Neural cell (in vitro differentiated cells): ENCODE measurements around the gene GDPD2. TPM values are rescaled to one million over a fixed set of nuclear protein-coding genes. Genes with fewer than 3 reads are reported as not detected.

ENCODE experiments used
- H2AFZ ChIP-seq: fragments of 200-600, 300-800 bp; sonication (generic), shearing (Covaris generic); 2 replicates; pipeline ENCODE4 v1.6.0; 2014; ENCODE audit warnings: low read depth, mild to moderate bottlenecking, antibody characterized with exemption, low read length, moderate library complexity
- H3F3A ChIP-seq: fragments of 200-600 bp; shearing (Covaris generic); 2 replicates; pipeline ENCODE4 v1.6.1; 2016; ENCODE audit warnings: mild to moderate bottlenecking, moderate library complexity, mixed read lengths, antibody characterized with exemption, low read length; ENCODE audit not compliant: insufficient read depth, poor library complexity, severe bottlenecking
- H3K27ac ChIP-seq: fragments of 200-600, 300-800 bp; sonication (generic), shearing (Covaris generic); 2 replicates; pipeline ENCODE4 v1.5.1; 2014; ENCODE audit warnings: mild to moderate bottlenecking, low read length, moderate library complexity
- H3K27me3 ChIP-seq: fragments of 300-800, 200-600 bp; sonication (generic), shearing (Covaris generic); 2 replicates; pipeline ENCODE4 v1.6.0; 2014; ENCODE audit warnings: mild to moderate bottlenecking, low read depth, low read length, moderate library complexity; ENCODE audit not compliant: insufficient read depth
- H3K36me3 ChIP-seq: fragments of 300-800, 200-600 bp; sonication (generic), shearing (Covaris generic); 2 replicates; pipeline ENCODE4 v1.5.1; 2014; ENCODE audit warnings: mild to moderate bottlenecking, antibody characterized with exemption, low read length, moderate library complexity; ENCODE audit not compliant: insufficient read depth
- H3K4me2 ChIP-seq: fragments of 300-800, 200-600 bp; sonication (generic), shearing (Covaris generic); 2 replicates; pipeline ENCODE4 v1.6.0; 2014; ENCODE audit warnings: mild to moderate bottlenecking, low read length
- H3K4me3 ChIP-seq: fragments of 300-800, 200-600 bp; sonication (generic), shearing (Covaris generic); 2 replicates; pipeline ENCODE4 v1.5.1; 2014; ENCODE audit warnings: mild to moderate bottlenecking, low read length, moderate library complexity
- H3K79me2 ChIP-seq: fragments of 200-600 bp; shearing (Covaris generic); replicated peaks from 2 replicates; pipeline ENCODE4 v1.6.0; 2014; ENCODE audit warnings: mild to moderate bottlenecking, low read length, moderate library complexity; ENCODE audit not compliant: insufficient read depth
- H3K9ac ChIP-seq: fragments of 300-800, 200-600 bp; sonication (generic), shearing (Covaris generic); 2 replicates; pipeline ENCODE4 v1.6.1; 2016; ENCODE audit warnings: mild to moderate bottlenecking, low read length, mixed read lengths
- H3K9me2 ChIP-seq: fragments of 200-600 bp; shearing (Covaris generic); 2 replicates; pipeline ENCODE4 v1.6.1; 2016; ENCODE audit warnings: mild to moderate bottlenecking, low read length, mixed read lengths; ENCODE audit not compliant: insufficient read depth
- H3K9me3 ChIP-seq: fragments of 200-600, 300-800 bp; sonication (generic), shearing (Covaris generic); 2 replicates; pipeline ENCODE4 v1.6.1; 2016; ENCODE audit warnings: mild to moderate bottlenecking, mixed run types, low read length, moderate library complexity, mixed read lengths
- H4K20me1 ChIP-seq: fragments of 200-600 bp; shearing (Covaris generic); 2 replicates; pipeline ENCODE4 v1.6.1; 2016; ENCODE audit warnings: mild to moderate bottlenecking, mixed run types; ENCODE audit not compliant: insufficient read depth
- CTCF ChIP-seq: fragments of 450-650 bp; IDR thresholded peaks from 2 replicates; pipeline ENCODE4 v1.5.1; 2014; ENCODE audit warnings: antibody characterized with exemption, mild to moderate bottlenecking, moderate library complexity; ENCODE audit not compliant: poor library complexity, severe bottlenecking
- EP300 ChIP-seq: fragments of 450-650 bp; conservative IDR thresholded peaks from 2 replicates; pipeline ENCODE4 v1.6.1; 2014; ENCODE audit warnings: antibody characterized with exemption, mild to moderate bottlenecking, moderate library complexity; ENCODE audit not compliant: poor library complexity, severe bottlenecking
- EZH2 ChIP-seq: fragments of 200-600, 300-800 bp; shearing (Covaris generic), sonication (generic); IDR thresholded peaks from 2 replicates; pipeline ENCODE4 v1.6.1; 2014; ENCODE audit warnings: antibody characterized with exemption, low read length, borderline replicate concordance, mild to moderate bottlenecking; ENCODE audit not compliant: insufficient read depth, poor library complexity, severe bottlenecking
- MXI1 ChIP-seq: fragments of 450-650 bp; conservative IDR thresholded peaks from 2 replicates; pipeline ENCODE4 v1.6.1; 2014; ENCODE audit warnings: antibody characterized with exemption, mild to moderate bottlenecking; ENCODE audit not compliant: poor library complexity, severe bottlenecking
- POLR2AphosphoS5 ChIP-seq: IDR thresholded peaks from 2 replicates; pipeline ENCODE4 v1.6.1; 2012
- RAD21 ChIP-seq: fragments of 450-650 bp; conservative IDR thresholded peaks from 2 replicates; pipeline ENCODE4 v1.6.1; 2014; ENCODE audit warnings: antibody characterized with exemption, mild to moderate bottlenecking, moderate library complexity
- REST ChIP-seq: IDR thresholded peaks from 2 replicates; pipeline ENCODE4 v1.6.1; 2012; ENCODE audit warnings: borderline replicate concordance
- SMC3 ChIP-seq: fragments of 450-650 bp; conservative IDR thresholded peaks from 2 replicates; pipeline ENCODE4 v1.6.1; 2014; ENCODE audit warnings: antibody characterized with exemption, mild to moderate bottlenecking, moderate library complexity; ENCODE audit not compliant: poor library complexity
- TAF1 ChIP-seq: IDR thresholded peaks from 2 replicates; pipeline ENCODE4 v1.6.1; 2012; ENCODE audit warnings: low read depth
- polyA plus RNA-seq: library from polyadenylated mRNA; depleted of rRNA; stranded (reverse); fragments of >200 nt; gene quantifications from 2 replicates; pipeline ENCODE4 v1.2.3, GENCODE V29; 2014

GDPD2 gene
- polyA plus RNA-seq, 1 donor from 2014 or later: not detected

GRCh38 chrX:70433848-70434351 lies 10.8 kb downstream of the GDPD2 start:
- TF ChIP-seq EP300 (no peak), RAD21 (peak; percentile 73), SMC3 (peak; percentile 72), REST (no peak), POLR2AphosphoS5 (no peak), EZH2 (no peak), CTCF (peak; percentile 81), TAF1 (no peak), MXI1 (peak; percentile 24)
- Histone ChIP-seq H3K4me2 (peak overlapping the region; percentile 55), H3K79me2 (no peaks in the 10 kb centered on the region), H3K27me3 (no peaks in the 10 kb centered on the region), H3F3A (no peaks in the 10 kb centered on the region), H3K27ac (no peak overlapping the region), H4K20me1 (no peaks in the 10 kb centered on the region), H3K9me3 (no peaks in the 10 kb centered on the region), H3K9ac (peak overlapping the region; percentile 58), H3K9me2 (no peaks in the 10 kb centered on the region), H2AFZ (peak overlapping the region; percentile 40), H3K4me3 (peak overlapping the region; percentile 77), H3K36me3 (no peaks in the 10 kb centered on the region)

GRCh38 chrX:70434352-70434866 lies 11.3 kb downstream of the GDPD2 start:
- Histone ChIP-seq H3K36me3 (no peaks in the 10 kb centered on the region), H2AFZ (peak overlapping the region; percentile 40), H3K4me3 (peak overlapping the region; percentile 77), H3K9me3 (no peaks in the 10 kb centered on the region), H4K20me1 (no peaks in the 10 kb centered on the region), H3K79me2 (no peaks in the 10 kb centered on the region), H3F3A (no peaks in the 10 kb centered on the region), H3K27ac (peak overlapping the region; percentile 12), H3K4me2 (peak overlapping the region; percentile 55), H3K9ac (peak overlapping the region; percentile 58), H3K27me3 (no peaks in the 10 kb centered on the region), H3K9me2 (no peaks in the 10 kb centered on the region)
- TF ChIP-seq POLR2AphosphoS5 (peak; percentile 48), MXI1 (peak; percentile 16), SMC3 (no peak), REST (no peak), EP300 (no peak), EZH2 (no peak), CTCF (no peak)
